Activated naive CD4-positive, alpha-beta T cell (primary cell): ENCODE data around the gene TNRC6B.
"Not testable (repeated sequence)": the region's sequence is repeated elsewhere in the genome, so short reads cannot be mapped to it uniquely, and the experiment has no call there.

Experiments
- DNase-seq, 4 experiments: peaks; one replicate each; lab custom pipeline; 2025; lab: John Stamatoyannopoulos, UW

Gene TNRC6B

GRCh38 chr22:40211476-40212054 lies 33.8 kb downstream of the TNRC6B start:
- no peak for DNase-seq

- DNase-seq: no peak
These were observed 34.4 kb downstream of the TNRC6B start for GRCh38 chr22:40212121-40212520.

GRCh38 chr22:40213478-40213877 lies 35.8 kb downstream of the TNRC6B start:
- no peak for DNase-seq

- no peak for DNase-seq
These were observed 37.5 kb downstream of the TNRC6B start for GRCh38 chr22:40215266-40215665.

GRCh38 chr22:40216041-40216756 lies 38.5 kb downstream of the TNRC6B start:
- no peak for DNase-seq

- no peak for DNase-seq
These were observed 40.4 kb downstream of the TNRC6B start for GRCh38 chr22:40218152-40218551.

GRCh38 chr22:40218723-40219294 lies 41.1 kb downstream of the TNRC6B start:
- no peak for DNase-seq

- no peak for DNase-seq
These were observed 42.8 kb downstream of the TNRC6B start for GRCh38 chr22:40220316-40221054.

- no peak for DNase-seq
These were observed 43.3 kb downstream of the TNRC6B start for GRCh38 chr22:40221055-40221414.

GRCh38 chr22:40222979-40223378 lies 45.3 kb downstream of the TNRC6B start:
- not testable (repeated sequence) for DNase-seq

- peak in 2 of 4 experiments; percentile 17 to 20 for DNase-seq
These were observed 47.0 kb downstream of the TNRC6B start for GRCh38 chr22:40224702-40225101.

- DNase-seq: no peak
These were observed 48.9 kb downstream of the TNRC6B start for GRCh38 chr22:40226620-40227019.

GRCh38 chr22:40231618-40232313 lies 54.0 kb downstream of the TNRC6B start:
- no peak for DNase-seq

GRCh38 chr22:40232624-40233023 lies 54.9 kb downstream of the TNRC6B start:
- no peak for DNase-seq

GRCh38 chr22:40233886-40234285 lies 56.2 kb downstream of the TNRC6B start:
- DNase-seq: no peak

GRCh38 chr22:40234658-40235057 lies 56.9 kb downstream of the TNRC6B start:
- DNase-seq: no peak

GRCh38 chr22:40235308-40235707 lies 57.6 kb downstream of the TNRC6B start:
- no peak for DNase-seq

- no peak for DNase-seq
These were observed 58.5 kb downstream of the TNRC6B start for GRCh38 chr22:40236131-40236665.

- DNase-seq: no peak
These were observed 59.5 kb downstream of the TNRC6B start for GRCh38 chr22:40237241-40237640.

GRCh38 chr22:40237788-40238424 lies 60.2 kb downstream of the TNRC6B start:
- no peak for DNase-seq
